Stimulated activated CD8-positive, alpha-beta memory T cell treated with anti-CD3 and anti-CD28 coated beads, Interleukin-2, amount 100 ng/mL, for 1 hour (primary cell): Measurements from ENCODE around the gene NNT.
"Not testable (repeated sequence)": the region's sequence is repeated elsewhere in the genome, so short reads cannot be mapped to it uniquely, and the experiment has no call there.

Experiments
- DNase-seq, 2 donors: peaks; one replicate each; pipeline ENCODE4 v3.0.0-alpha.2; 2020; ENCODE audit warnings: low read depth in 2 of 2

Gene NNT

DNA sequence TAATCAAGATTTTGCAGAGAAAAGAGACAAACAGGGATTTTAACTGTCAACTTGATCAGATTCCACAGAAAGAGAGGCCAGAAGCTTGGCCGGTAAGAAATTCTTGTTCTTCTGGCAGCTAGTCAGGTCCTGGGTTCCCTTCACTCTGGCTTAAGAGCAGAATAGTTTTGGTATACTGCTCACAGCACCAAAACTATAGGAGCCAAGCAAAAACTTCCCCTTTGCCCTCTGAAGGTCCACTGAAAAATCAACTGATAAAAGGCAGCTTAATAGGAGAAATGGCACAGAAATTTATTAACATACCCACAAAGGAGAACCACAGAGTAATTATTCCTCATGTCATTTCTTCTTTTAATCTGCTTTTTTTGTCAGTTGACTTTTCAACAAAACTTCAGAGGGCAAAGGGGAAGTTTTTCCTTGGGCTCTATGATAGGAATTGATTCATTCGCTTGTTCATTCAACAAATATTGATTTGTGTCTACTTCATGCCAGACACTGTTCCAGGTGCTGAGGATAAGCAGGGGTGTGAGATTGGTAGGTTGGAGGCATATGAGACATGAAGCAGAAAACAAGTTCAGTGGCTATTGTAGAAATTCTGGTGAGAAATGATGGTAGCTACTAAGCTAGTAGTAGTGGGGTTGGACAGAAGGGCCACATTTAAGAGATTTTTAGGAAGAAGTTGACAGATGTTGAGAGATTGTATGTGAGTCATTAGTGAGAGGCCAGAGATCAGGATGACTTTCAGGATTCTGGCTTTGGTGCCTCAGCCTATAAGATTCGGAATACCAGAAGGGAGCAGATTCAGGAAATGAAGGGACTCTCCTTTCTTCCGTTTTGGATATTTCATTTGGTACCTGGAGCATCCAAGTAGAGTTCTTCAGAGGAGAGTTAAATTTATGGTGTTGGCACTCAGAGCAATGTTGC, 20.6 kb upstream of the NNT start:
- DNase-seq = no peak

- no peak for DNase-seq
Observed at GRCh38 chr5:43583724-43584123, 19.3 kb upstream of the NNT start.

GRCh38 chr5:43584166-43584699, 18.7 kb upstream of the NNT start:
- DNase-seq = no peak

DNA sequence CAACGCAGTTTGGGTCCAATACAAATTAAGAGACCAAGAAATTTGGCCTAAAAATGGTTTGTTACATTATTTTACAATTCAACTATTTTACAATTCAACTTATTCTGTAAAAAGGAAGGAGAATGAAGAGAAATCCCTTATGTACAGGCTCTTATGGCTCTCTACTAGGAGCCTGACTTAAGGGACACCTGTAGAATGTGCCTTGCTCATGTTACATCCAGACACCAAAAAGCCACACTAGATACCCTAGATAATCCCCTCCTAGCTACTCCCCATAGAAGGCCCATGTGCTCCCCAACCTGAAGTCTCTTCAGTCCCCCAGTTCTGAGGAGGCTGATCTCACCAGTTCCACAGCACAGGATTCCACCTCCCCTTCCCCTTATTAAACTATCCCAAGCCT, 14.1 kb upstream of the NNT start:
- DNase-seq = no peak

GRCh38 chr5:43589310-43589709, 13.7 kb upstream of the NNT start:
- DNase-seq = no peak

GRCh38 chr5:43590700-43591099, 12.3 kb upstream of the NNT start:
- DNase-seq = no peak

GRCh38 chr5:43592363-43592762, 10.6 kb upstream of the NNT start:
- no peak for DNase-seq

DNA sequence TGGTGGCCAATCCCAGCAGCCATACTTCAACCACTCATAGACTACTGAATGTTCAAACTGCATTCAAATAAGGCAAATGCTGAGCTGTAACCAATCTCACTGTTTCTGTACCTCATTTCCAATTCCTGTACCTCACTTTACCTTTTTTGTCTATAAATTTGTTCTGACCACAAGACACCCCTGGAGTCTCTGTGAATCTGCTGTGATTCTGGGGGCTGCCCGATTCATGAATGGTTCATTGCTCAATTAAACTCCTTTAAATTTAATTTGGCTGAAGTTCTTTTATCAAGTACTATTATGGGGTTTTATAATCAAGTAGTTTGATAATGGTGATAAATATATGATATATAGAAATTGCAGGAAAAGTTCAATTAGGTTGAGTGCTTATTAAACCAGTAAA, 4.1 kb upstream of the NNT start:
- DNase-seq = not testable (repeated sequence)

GRCh38 chr5:43601454-43602260, 1.3 kb upstream of the NNT start:
- DNase-seq = no peak

GRCh38 chr5:43603344-43604217, 601 bp downstream of the NNT start:
- peak; percentile 26 to 48 for DNase-seq

GRCh38 chr5:43604699-43605098, 1.7 kb downstream of the NNT start:
- no peak for DNase-seq

DNA sequence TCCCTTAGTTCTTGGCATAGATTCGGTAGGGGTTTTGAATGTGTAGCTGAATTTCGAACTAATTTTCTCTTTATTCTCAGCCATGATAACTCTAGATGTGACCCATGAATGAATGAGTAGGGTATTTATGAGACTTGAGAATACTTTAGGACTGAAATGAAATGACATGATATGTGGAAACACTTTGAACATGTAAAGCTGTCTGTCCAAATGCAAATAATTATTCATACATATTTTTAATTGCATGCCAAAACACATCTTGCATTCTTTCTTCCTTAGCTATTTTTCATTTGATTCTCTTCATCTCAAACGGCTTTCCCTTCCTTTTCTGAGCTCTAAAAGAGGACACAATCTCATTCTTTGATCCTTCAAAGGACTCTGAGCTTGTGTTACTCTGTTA, 3.4 kb downstream of the NNT start:
- no peak for DNase-seq

GRCh38 chr5:43608406-43608805, 5.4 kb downstream of the NNT start:
- no peak for DNase-seq

DNA sequence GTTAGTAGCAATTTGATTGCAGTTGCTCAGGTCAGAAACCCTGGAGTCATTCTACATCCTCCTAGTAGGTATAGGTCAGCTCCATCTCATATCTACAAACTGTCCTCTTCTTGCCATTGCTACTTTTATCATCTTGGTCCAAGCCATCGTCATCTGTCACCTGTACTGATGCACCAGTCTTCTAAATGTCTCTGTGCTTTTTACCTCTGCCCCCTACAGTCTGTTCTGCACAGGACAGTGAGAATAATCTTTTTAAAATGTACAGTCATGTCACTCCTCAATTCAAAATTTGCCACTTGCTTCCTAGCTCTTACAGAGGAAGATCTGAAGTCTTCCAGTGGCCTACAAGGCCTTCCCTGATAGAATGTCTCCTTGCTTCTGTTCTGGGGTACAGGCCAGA, 6.8 kb downstream of the NNT start:
- no peak for DNase-seq

DNA sequence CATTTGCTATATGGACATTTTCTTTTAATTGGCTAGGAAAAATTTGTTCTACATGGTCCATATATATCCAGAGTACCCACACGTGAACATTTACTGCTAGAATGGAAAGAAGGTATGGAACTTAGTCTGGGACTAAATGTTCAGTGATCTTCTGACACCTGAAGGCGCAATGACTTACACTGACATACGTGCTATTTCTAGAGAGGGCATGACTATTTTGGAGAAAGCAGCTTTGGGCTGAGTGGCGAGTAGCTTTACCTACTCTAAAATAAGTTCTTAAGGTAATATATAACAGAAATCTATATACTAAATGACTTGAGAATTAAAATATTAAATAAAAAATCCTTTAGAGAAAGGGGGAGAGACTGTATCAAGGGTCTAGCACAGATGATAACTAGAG, 10.4 kb downstream of the NNT start:
- DNase-seq = no peak

GRCh38 chr5:43615445-43616184, 12.6 kb downstream of the NNT start:
- DNase-seq = no peak

DNA sequence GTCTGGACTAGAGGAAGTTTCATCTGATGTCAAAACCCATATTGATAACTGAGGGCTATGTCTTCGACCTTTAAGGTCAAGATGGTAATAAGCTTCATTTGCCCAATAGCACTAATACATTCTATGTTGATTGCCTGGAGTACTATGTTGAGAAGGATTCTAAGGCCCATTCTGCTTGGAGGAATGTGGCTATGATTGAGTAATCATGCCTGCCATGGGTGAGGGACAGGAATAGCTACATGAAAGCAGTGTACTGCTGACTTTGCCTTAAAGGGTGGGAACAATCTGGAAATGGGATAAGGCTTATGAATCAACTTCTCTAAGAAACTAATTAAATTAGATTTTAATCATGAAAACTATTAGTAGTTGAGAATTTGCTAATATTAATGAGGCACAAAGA, 13.6 kb downstream of the NNT start:
- no peak for DNase-seq

GRCh38 chr5:43619380-43619779, 16.4 kb downstream of the NNT start:
- DNase-seq = no peak

DNA sequence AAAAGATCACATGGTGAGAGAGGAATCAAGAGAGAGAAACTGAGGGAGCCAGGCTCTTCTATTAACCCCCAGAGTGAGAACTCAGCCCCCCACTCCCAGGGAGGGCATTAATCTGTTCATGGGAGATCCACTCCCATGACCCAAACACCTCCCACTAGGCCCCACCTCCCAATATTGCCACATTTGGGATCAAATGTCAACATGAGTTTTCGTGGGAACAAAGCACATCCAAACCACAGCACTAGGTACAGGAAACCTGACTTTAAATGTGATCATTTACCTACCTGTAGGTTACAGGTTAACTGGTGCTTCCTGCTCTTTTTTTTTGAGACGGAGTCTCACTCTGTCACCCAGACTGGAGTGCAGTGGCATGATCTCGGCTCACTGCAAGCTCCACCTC, 16.9 kb downstream of the NNT start:
- DNase-seq = no peak

DNA sequence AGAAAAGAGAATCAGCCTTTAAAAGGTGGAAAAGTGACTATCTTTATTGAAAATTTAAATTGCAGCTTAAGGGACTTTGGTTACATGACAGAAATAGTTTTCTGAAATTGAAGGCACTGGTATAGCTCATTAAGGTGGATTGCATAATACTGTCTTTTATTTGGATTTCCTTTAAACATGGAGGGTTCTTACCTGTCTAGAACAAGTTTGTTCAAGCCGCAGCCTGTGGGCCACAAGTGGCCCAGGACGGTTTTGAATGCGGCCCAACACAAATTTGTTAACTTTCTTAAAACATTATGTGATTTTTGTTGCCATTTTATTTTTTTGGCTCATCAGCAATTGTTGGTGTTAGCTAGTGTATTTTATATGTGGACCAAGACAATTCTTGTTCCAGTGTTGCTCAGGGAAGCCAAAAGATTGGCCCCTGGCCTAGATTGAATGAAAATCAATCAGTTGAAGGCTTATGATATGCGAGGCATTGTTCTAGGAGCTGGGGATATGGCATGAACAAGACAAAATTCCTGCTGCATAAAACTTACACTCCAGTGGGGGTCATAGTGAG, 18.0 kb downstream of the NNT start:
- no peak for DNase-seq

DNA sequence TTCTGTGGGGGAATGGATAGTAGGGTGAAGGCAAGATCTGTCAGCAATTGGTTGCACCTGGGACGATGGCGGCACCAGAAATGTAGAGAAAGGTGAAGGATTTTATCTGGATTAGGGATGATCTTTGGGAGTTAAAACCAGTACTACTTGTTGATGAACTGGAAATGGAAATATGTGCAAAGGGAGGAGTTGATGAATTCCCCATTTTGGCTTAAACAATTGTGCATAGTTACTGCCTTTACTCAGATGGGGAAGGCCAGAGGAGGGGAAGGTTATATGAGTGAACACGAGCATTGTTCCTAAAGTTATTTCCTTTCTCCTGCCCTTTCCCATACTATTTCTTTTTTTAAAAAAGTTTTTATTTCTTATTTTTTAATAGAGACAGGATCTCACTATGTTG, 19.1 kb downstream of the NNT start:
- DNase-seq = no peak
